ENCODE results near the gene STS. TPM values are rescaled to one million over a fixed set of nuclear protein-coding genes. Genes with fewer than 3 reads are reported as not detected.

Gene STS
- total RNA-seq, 1 donor from 2014 or later: 18.3 TPM

- no peak for TF ChIP-seq CTCF (conservative IDR thresholded peaks at IDR 0.05)
- Mint-ChIP-seq H3K36me3 (peaks cover 4% of the 10 kb centered on the region), H3K27me3 (no peaks in the 10 kb centered on the region), H3K4me1 (ENCODE audit: unreplicated experiment) (peaks cover 29% of the 10 kb centered on the region), H3K9me3 (peaks cover 3% of the 10 kb centered on the region), H3K4me3 (peak overlapping the region; percentile 95), H3K27ac (peak overlapping the region; percentile 89)
- no peak for DNase-seq (ENCODE audit: extremely low spot score, unreplicated experiment)
Observed at GRCh38 chrX:7146703-7147412, 654 bp upstream of the STS start.

- DNase-seq (ENCODE audit: extremely low spot score, unreplicated experiment): peak; percentile 97
- Mint-ChIP-seq H3K27ac (peak within 1 kb of the TSS; percentile 89), H3K4me1 (ENCODE audit: unreplicated experiment) (peaks cover 29% of the 10 kb centered on the region), H3K27me3 (no peaks in the 10 kb centered on the region), H3K9me3 (peaks cover 3% of the 10 kb centered on the region), H3K4me3 (peak within 1 kb of the TSS; percentile 95), H3K36me3 (no peaks in the 10 kb centered on the region)
- TF ChIP-seq CTCF (conservative IDR thresholded peaks at IDR 0.05): peak; percentile 57
Observed at GRCh38 chrX:7147978-7148854, 704 bp downstream of the STS start, which contains the start of gene PUDP. PUDP (minus strand) TSS chrX:7148153; CDS start chrX:7148113, 40 bp downstream.

- Mint-ChIP-seq H3K27me3 (peaks cover 5% of the 10 kb centered on the region), H3K36me3 (no peaks in the 10 kb centered on the region), H3K4me1 (ENCODE audit: unreplicated experiment) (peaks cover 25% of the 10 kb centered on the region), H3K9me3 (peaks cover under 1% of the 10 kb centered on the region), H3K27ac (no peak overlapping the region), H3K4me3 (peak overlapping the region; percentile 56)
- TF ChIP-seq CTCF (conservative IDR thresholded peaks at IDR 0.05): no peak
- DNase-seq (ENCODE audit: extremely low spot score, unreplicated experiment): no peak
Observed at GRCh38 chrX:7149411-7149810, 1.9 kb downstream of the STS start.

- TF ChIP-seq CTCF (conservative IDR thresholded peaks at IDR 0.05): no peak
- no peak overlapping the region for H3K27ac Mint-ChIP-seq
- peaks cover 5% of the 10 kb centered on the region for H3K27me3 Mint-ChIP-seq
Observed at GRCh38 chrX:7153231-7153630, 5.7 kb downstream of the STS start.

GRCh38 chrX:7154041-7154597 is 6.6 kb downstream of the STS start:
- H3K9me3 Mint-ChIP-seq: no peaks in the 10 kb centered on the region

More at GRCh38 chrX:7153231-7153630, 5.7 kb downstream of the STS start:
- no peak overlapping the region for H3K4me3 Mint-ChIP-seq
- no peaks in the 10 kb centered on the region for H3K9me3 Mint-ChIP-seq
- no peaks in the 10 kb centered on the region for H3K36me3 Mint-ChIP-seq
- no peak for DNase-seq (ENCODE audit: extremely low spot score, unreplicated experiment)
- peaks cover 9% of the 10 kb centered on the region for H3K4me1 Mint-ChIP-seq (ENCODE audit: unreplicated experiment)

More at GRCh38 chrX:7154041-7154597, 6.6 kb downstream of the STS start:
- Mint-ChIP-seq H3K36me3 (no peaks in the 10 kb centered on the region), H3K4me1 (ENCODE audit: unreplicated experiment) (peaks cover 14% of the 10 kb centered on the region), H3K4me3 (no peak overlapping the region), H3K27ac (peak overlapping the region; percentile 52), H3K27me3 (peaks cover 5% of the 10 kb centered on the region)
- no peak for TF ChIP-seq CTCF (conservative IDR thresholded peaks at IDR 0.05)
- DNase-seq (ENCODE audit: extremely low spot score, unreplicated experiment): no peak

All from type B pancreatic cell (in vitro differentiated cells).